AML-193 (cell line): ENCODE results near the gene MYH13.

ENCODE experiments used
- DNase-seq, 2 experiments: peaks; one replicate each; lab custom pipeline; 2025; lab: John Stamatoyannopoulos, UW

MYH13 gene

DNA sequence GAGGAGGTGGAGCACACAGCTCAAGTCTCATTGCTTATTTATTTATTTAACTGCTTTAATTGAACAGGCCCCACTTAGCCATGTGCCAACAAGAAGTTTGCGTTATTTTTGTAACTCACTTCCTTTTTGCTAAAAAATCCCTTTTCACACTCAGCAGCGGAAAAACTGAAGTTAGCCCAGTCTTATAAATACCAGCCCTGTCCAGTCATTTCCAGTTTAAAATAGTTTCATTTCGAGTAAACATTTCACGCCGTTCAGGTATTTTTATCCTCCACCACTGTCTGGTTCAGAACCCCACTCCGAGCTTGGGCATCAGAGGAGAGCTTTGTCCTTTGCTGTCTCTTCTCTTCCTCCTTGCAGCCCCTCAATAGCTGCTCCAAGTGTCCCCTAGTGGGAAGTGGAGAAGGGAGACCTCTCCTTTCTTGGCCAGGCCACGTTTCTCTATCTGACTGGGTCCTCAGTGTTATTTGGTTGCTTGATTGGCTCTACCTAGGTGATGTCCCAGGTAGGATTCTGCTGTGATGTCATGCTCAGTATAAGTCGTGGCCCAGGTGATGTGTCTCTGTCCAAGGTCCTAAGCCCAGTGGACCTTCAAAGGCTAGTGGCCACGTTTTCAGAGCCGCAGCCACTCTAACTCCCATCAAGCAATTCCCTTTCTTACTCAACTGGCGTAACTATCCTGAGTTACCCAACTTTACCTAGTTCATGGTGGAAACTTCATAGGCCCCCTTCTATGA, 121.4 kb downstream of the MYH13 start:
- no peak for DNase-seq
